SK-N-SH treated with all-trans-retinoic acid at 6 μM for 48 hours (cell line): ENCODE measurements around the gene SIK3.

Experiments
- ATAC-seq: fragments of 200-7000 bp; cut with Tn5 transposase; 3 replicates; pipeline ENCODE4 v1.9.1; 2020; ENCODE audit warnings: mild to moderate bottlenecking, moderate library complexity
- ARNTL ChIP-seq: fragments of 450-650 bp; formaldehyde crosslinking; IDR thresholded peaks from 2 replicates; pipeline ENCODE4 v1.5.0; 2020; ENCODE audit warnings: low read depth, mild to moderate bottlenecking, moderate library complexity, borderline replicate concordance
- BACH2 ChIP-seq: fragments of 250-450 bp; sonication (Bioruptor Pico); IDR thresholded peaks from 2 replicates; pipeline ENCODE4 v1.9.0; 2021; ENCODE audit warnings: mild to moderate bottlenecking, borderline replicate concordance
- CREB5 ChIP-seq: fragments of 250-450 bp; sonication (Bioruptor Pico); IDR thresholded peaks from 2 replicates; pipeline ENCODE4 v1.5.1; 2020; ENCODE audit warnings: low read depth, mild to moderate bottlenecking, moderate library complexity
- CSDC2 ChIP-seq: fragments of 250-450 bp; sonication (Bioruptor Pico); IDR thresholded peaks from 2 replicates; pipeline ENCODE4 v1.5.0; 2020; ENCODE audit warnings: mild to moderate bottlenecking, moderate library complexity
- CSRNP3 ChIP-seq: fragments of 250-450 bp; sonication (Bioruptor Pico); IDR thresholded peaks from 2 replicates; pipeline ENCODE4 v1.5.1; 2021; ENCODE audit warnings: mild to moderate bottlenecking, moderate library complexity
- ESRRG ChIP-seq: fragments of 250-450 bp; sonication (Bioruptor Pico); IDR thresholded peaks from 2 replicates; pipeline ENCODE4 v1.6.1; 2021; ENCODE audit warnings: mild to moderate bottlenecking
- GLIS3 ChIP-seq: fragments of 250-450 bp; sonication (Bioruptor Pico); IDR thresholded peaks from 2 replicates; pipeline ENCODE4 v1.5.0; 2020; ENCODE audit warnings: mild to moderate bottlenecking, moderate library complexity
- OSR1 ChIP-seq: fragments of 250-450 bp; sonication (Bioruptor Pico); IDR thresholded peaks from 2 replicates; pipeline ENCODE4 v1.8.0; 2022; ENCODE audit warnings: moderate library complexity, mild to moderate bottlenecking, inconsistent platforms
- PATZ1 ChIP-seq: fragments of 250-450 bp; sonication (Bioruptor Pico); IDR thresholded peaks from 2 replicates; pipeline ENCODE4 v1.8.0; 2020; ENCODE audit warnings: mild to moderate bottlenecking, moderate library complexity, borderline replicate concordance
- POU6F1 ChIP-seq: fragments of 250-450 bp; sonication (Bioruptor Pico); IDR thresholded peaks from 2 replicates; pipeline ENCODE4 v1.8.0; 2021; ENCODE audit warnings: low read depth, mild to moderate bottlenecking, moderate library complexity, borderline replicate concordance
- RARB ChIP-seq: fragments of 250-450 bp; sonication (Bioruptor Pico); IDR thresholded peaks from 2 replicates; pipeline ENCODE4 v1.8.0; 2021; ENCODE audit warnings: mild to moderate bottlenecking, moderate library complexity
- SNAI2 ChIP-seq: fragments of 250-450 bp; sonication (Bioruptor Pico); IDR thresholded peaks from 2 replicates; pipeline ENCODE4 v1.5.0; 2020; ENCODE audit warnings: mild to moderate bottlenecking, moderate library complexity
- TCF4 ChIP-seq: fragments of 250-450 bp; sonication (Bioruptor Pico); IDR thresholded peaks from 2 replicates; pipeline ENCODE4 v1.8.0; 2021; ENCODE audit warnings: mild to moderate bottlenecking, moderate library complexity, borderline replicate concordance
- TOX ChIP-seq: fragments of 250-450 bp; sonication (Bioruptor Pico); IDR thresholded peaks from 2 replicates; pipeline ENCODE4 v1.8.0; 2021; ENCODE audit warnings: mild to moderate bottlenecking, moderate library complexity, borderline replicate concordance
- TSHZ2 ChIP-seq: fragments of 250-450 bp; sonication (Bioruptor Pico); IDR thresholded peaks from 2 replicates; pipeline ENCODE4 v1.5.0; 2020; ENCODE audit warnings: mild to moderate bottlenecking, moderate library complexity
- ZC3H10 ChIP-seq: fragments of 250-450 bp; sonication (Bioruptor Pico); IDR thresholded peaks from 2 replicates; pipeline ENCODE4 v1.5.1; 2021; ENCODE audit warnings: mild to moderate bottlenecking, moderate library complexity
- ZFP3 ChIP-seq: fragments of 250-450 bp; sonication (Bioruptor Pico); IDR thresholded peaks from 2 replicates; pipeline ENCODE4 v1.5.0; 2020; ENCODE audit warnings: mild to moderate bottlenecking, moderate library complexity
- ZFP30 ChIP-seq: fragments of 450-650 bp; formaldehyde crosslinking; IDR thresholded peaks from 2 replicates; pipeline ENCODE4 v1.5.0; 2022; ENCODE audit warnings: mild to moderate bottlenecking, moderate library complexity
- ZNF565 ChIP-seq: fragments of 450-650 bp; formaldehyde crosslinking; conservative IDR thresholded peaks from 2 replicates; pipeline ENCODE4 v1.5.0; 2020; ENCODE audit warnings: low read depth, mild to moderate bottlenecking, moderate library complexity
- ZNF8 ChIP-seq: fragments of 450-650 bp; formaldehyde crosslinking; IDR thresholded peaks from 2 replicates; pipeline ENCODE4 v1.5.0; 2020; ENCODE audit warnings: mild to moderate bottlenecking, moderate library complexity

SIK3 gene

GRCh38 chr11:116869610-116870009, 228.6 kb downstream of the SIK3 start (continued):
- no peak for TF ChIP-seq RARB
- TF ChIP-seq CSRNP3, result no peak
- no peak for TF ChIP-seq ZFP30 (CRISPR knock-in tag)
- TF ChIP-seq BACH2 (CRISPR knock-in tag), result no peak
- TF ChIP-seq, all 23 proteins: peak for 0

- no peak for ATAC-seq
- TF ChIP-seq ZC3H10 (no peak), ARNTL (CRISPR knock-in tag) (no peak), BACH2 (CRISPR knock-in tag) (no peak), CSRNP3 (no peak), TCF4 (CRISPR knock-in tag) (no peak), ZNF565 (no peak)
These were observed 230.2 kb downstream of the SIK3 start for GRCh38 chr11:116868066-116868465.

GRCh38 chr11:116867619-116868018, 230.6 kb downstream of the SIK3 start:
- no peak for TF ChIP-seq CREB5 (CRISPR knock-in tag)
- no peak for TF ChIP-seq CSRNP3
- TF ChIP-seq PATZ1 (CRISPR knock-in tag), result no peak
- TF ChIP-seq POU6F1, result no peak
- no peak for TF ChIP-seq ESRRG (CRISPR knock-in tag)
- no peak for TF ChIP-seq ZFP3 (CRISPR knock-in tag)
- TF ChIP-seq SNAI2, result no peak
- no peak for TF ChIP-seq ARNTL (CRISPR knock-in tag)
- TF ChIP-seq TOX (CRISPR knock-in tag), result no peak
- no peak for TF ChIP-seq ZNF8
- no peak for TF ChIP-seq OSR1 (CRISPR knock-in tag)
- no peak for TF ChIP-seq CSDC2 (CRISPR knock-in tag)
- TF ChIP-seq TCF4 (CRISPR knock-in tag), result no peak
- TF ChIP-seq TSHZ2, result no peak
- TF ChIP-seq GLIS3 (CRISPR knock-in tag), result no peak
- ATAC-seq, result no peak
